Stimulated activated CD4-positive, alpha-beta T cell treated with anti-CD3 and anti-CD28 coated beads, TNF-alpha, amount 100 ng/mL, for 24 hours (primary cell): ENCODE results near the gene LRRC43.
"Not testable (repeated sequence)": the region's sequence is repeated elsewhere in the genome, so short reads cannot be mapped to it uniquely, and the experiment has no call there.

ENCODE experiments used
- DNase-seq, 3 experiments: peaks; one replicate each; pipeline ENCODE4 v3.0.0-alpha.2; 2020; ENCODE audit warnings: low read depth in 3 of 3

Gene LRRC43

GRCh38 chr12:122190842-122191668, 8.1 kb downstream of the LRRC43 start:
- peak; percentile 25 to 68 (median 58) for DNase-seq

- no peak for DNase-seq
Observed at GRCh38 chr12:122192441-122192840, 9.5 kb downstream of the LRRC43 start.

GRCh38 chr12:122194804-122195203, 11.9 kb downstream of the LRRC43 start:
- DNase-seq = no peak

GRCh38 chr12:122195405-122195804, 12.5 kb downstream of the LRRC43 start:
- no peak for DNase-seq

GRCh38 chr12:122197612-122197966, 14.7 kb downstream of the LRRC43 start:
- no peak for DNase-seq

GRCh38 chr12:122199484-122200355, 16.8 kb downstream of the LRRC43 start:
- DNase-seq = no peak

- DNase-seq = no peak
Observed at GRCh38 chr12:122200541-122201175, 17.7 kb downstream of the LRRC43 start.

- DNase-seq = no peak
Observed at GRCh38 chr12:122201381-122201780, 18.5 kb downstream of the LRRC43 start.

GRCh38 chr12:122202017-122202416, 19.1 kb downstream of the LRRC43 start:
- DNase-seq = no peak

- DNase-seq = not testable (repeated sequence)
Observed at GRCh38 chr12:122202811-122203210, 19.9 kb downstream of the LRRC43 start.

GRCh38 chr12:122203301-122204166, 20.6 kb downstream of the LRRC43 start, which contains the start of gene B3GNT4:
TSS of gene B3GNT4 (plus strand) at chr12:122203709. CDS start at chr12:122204619, 910 bp downstream.
- DNase-seq = peak; percentile 23 to 72 (median 29)

GRCh38 chr12:122204167-122205052, 21.5 kb downstream of the LRRC43 start:
- DNase-seq = no peak

- no peak for DNase-seq
Observed at GRCh38 chr12:122205053-122205925, 22.4 kb downstream of the LRRC43 start.

- no peak for DNase-seq
Observed at GRCh38 chr12:122206111-122206881, 23.4 kb downstream of the LRRC43 start.

GRCh38 chr12:122206976-122207375, 24.1 kb downstream of the LRRC43 start:
- DNase-seq = no peak

- DNase-seq = no peak
Observed at GRCh38 chr12:122207391-122207790, 24.5 kb downstream of the LRRC43 start.

GRCh38 chr12:122208073-122208820, 25.3 kb downstream of the LRRC43 start:
- no peak for DNase-seq

GRCh38 chr12:122215771-122216170, 32.8 kb downstream of the LRRC43 start:
- DNase-seq = no peak
